Suprapubic skin (tissue), 3 donors: ENCODE results near the gene WIPF3.

Experiments used
- CTCF ChIP-seq, 2 donors: fragments of 200-600 bp in 1 of 2; fragments of 450-650 bp in 1 of 2; sonication (generic) in 1 of 2; IDR thresholded peaks; one replicate each; pipeline ENCODE4 v1.5.1; 2016 to 2019; ENCODE audit warnings: antibody characterized with exemption in 2 of 2, mild to moderate bottlenecking in 1 of 2, moderate library complexity in 1 of 2
- POLR2A ChIP-seq, 2 donors: fragments of 450-650 bp; IDR thresholded peaks; one replicate each; pipeline ENCODE4 v1.6.1; 2017; ENCODE audit warnings: antibody characterized with exemption in 2 of 2, mild to moderate bottlenecking in 2 of 2, moderate library complexity in 2 of 2

GRCh38 chr7:29843726-29844125, 37.4 kb downstream of the WIPF3 start:
- no peak for TF ChIP-seq CTCF (IDR thresholded peaks at IDR 0.05)
- no peak for TF ChIP-seq POLR2A (IDR thresholded peaks at IDR 0.05)
